GM12878 (cell line): ENCODE results near the gene NKD2. TPM values are rescaled to one million over a fixed set of nuclear protein-coding genes. Genes with fewer than 3 reads are reported as not detected.

Experiments
- ATAC-seq: fragments of 200-7000 bp; cut with Tn5 transposase; 3 replicates; pipeline ENCODE4 v1.9.1; 2020; ENCODE audit warnings: mild to moderate bottlenecking, moderate library complexity
- BruUV-seq: library from RNA; stranded (reverse); fragments of 400-500 nt; replicated peaks from 2 replicates; lab custom pipeline; 2021; lab: Mats Ljungman, UMichigan
- CTCF ChIA-PET: fragments of 300-600 bp; sonication (Branson Sonifier 250); formaldehyde crosslinking; extraction: SDS; loops from one replicate; lab custom pipeline; 2021; ENCODE audit warnings: inconsistent platforms; lab: Yijun Ruan, JAX
- POLR2A ChIA-PET: fragments of 350-600 bp; formaldehyde crosslinking; extraction: SDS; loops from one replicate; lab custom pipeline; 2021; ENCODE audit warnings: inconsistent platforms; lab: Charles Lee
- RAD21 ChIA-PET: fragments of 300-600 bp; sonication (Branson Sonifier 250); formaldehyde crosslinking; loops from one replicate; lab custom pipeline; 2023; ENCODE audit warnings: antibody characterized with exemption; ENCODE audit not compliant: unreplicated experiment; lab: Charles Lee
- SMC1A ChIA-PET: fragments of 300-600 bp; sonication (Branson Sonifier 250); formaldehyde crosslinking; loops from one replicate; lab custom pipeline; 2023; ENCODE audit not compliant: unreplicated experiment, uncharacterized antibody; lab: Charles Lee
- DNase-seq: peaks from one replicate; pipeline ENCODE4 v3.0.0-alpha.2; 2011; ENCODE audit warnings: low read depth, low spot score
- FAIRE-seq: peaks from 3 replicates; lab custom pipeline; 2011; peaks lifted over from hg19 to GRCh38; lab: Jason Lieb, UNC
- H2AFZ ChIP-seq: 2 replicates; pipeline ENCODE4 v1.6.0; 2011; ENCODE audit warnings: low read depth, low read length, control low read depth; ENCODE audit not compliant: control insufficient read depth
- H3K27ac ChIP-seq: 2 replicates; pipeline ENCODE4 v1.5.1; 2011; ENCODE audit warnings: control low read depth; ENCODE audit not compliant: control insufficient read depth, insufficient read depth
- H3K27me3 ChIP-seq, 2 experiments: replicated peaks in 1 of 2; 2 replicates each; pipeline versions ENCODE4 v1.6.0 to v1.6.1; 2011; ENCODE audit warnings: low read length in 1 of 2; ENCODE audit not compliant: control insufficient read depth in 2 of 2, insufficient read depth in 2 of 2
- H3K36me3 ChIP-seq, 2 experiments: 2 replicates each; pipeline ENCODE4 v1.5.1; 2011; ENCODE audit warnings: low read length in 1 of 2; ENCODE audit not compliant: control insufficient read depth in 2 of 2, insufficient read depth in 2 of 2
- H3K4me1 ChIP-seq: 2 replicates; pipeline ENCODE4 v1.6.1; 2011; ENCODE audit warnings: mild to moderate bottlenecking, low read length, moderate library complexity, mixed read lengths; ENCODE audit not compliant: control insufficient read depth, insufficient read depth
- H3K4me2 ChIP-seq: 2 replicates; pipeline ENCODE4 v1.6.0; 2011; ENCODE audit warnings: control low read depth; ENCODE audit not compliant: control insufficient read depth, insufficient read depth
- H3K4me3 ChIP-seq: fragments of 200-600 bp; sonication (generic); 2 replicates; pipeline ENCODE4 v1.5.1; 2016
- H3K79me2 ChIP-seq: 2 replicates; pipeline ENCODE4 v1.6.0; 2011; ENCODE audit warnings: low read length; ENCODE audit not compliant: control insufficient read depth, insufficient read depth
- H3K9ac ChIP-seq: 2 replicates; pipeline ENCODE4 v1.8.0; 2011; ENCODE audit warnings: low read length, control low read depth, mixed read lengths; ENCODE audit not compliant: control insufficient read depth, insufficient read depth
- H3K9me3 ChIP-seq: replicated peaks from 3 replicates; pipeline ENCODE4 v1.5.1; 2011; ENCODE audit warnings: mild to moderate bottlenecking, low read length; ENCODE audit not compliant: control insufficient read depth, insufficient read depth
- H4K20me1 ChIP-seq: 2 replicates; pipeline ENCODE4 v1.6.0; 2011; ENCODE audit not compliant: control insufficient read depth, insufficient read depth
- BACH1 ChIP-seq: fragments of 450-650 bp; IDR thresholded peaks from 2 replicates; pipeline ENCODE4 v1.6.1; 2017; ENCODE audit warnings: mild to moderate bottlenecking, borderline replicate concordance
- CBX5 ChIP-seq: sonication (generic); IDR thresholded peaks from 2 replicates; pipeline ENCODE4 v1.6.1; 2016; ENCODE audit warnings: low read depth, moderate library complexity, mild to moderate bottlenecking, inconsistent platforms
- DPF2 ChIP-seq: fragments of 450-650 bp; IDR thresholded peaks from 2 replicates; pipeline ENCODE4 v1.6.1; 2017; ENCODE audit warnings: mild to moderate bottlenecking
- E2F8 ChIP-seq: fragments of 450-650 bp; IDR thresholded peaks from 2 replicates; pipeline ENCODE4 v1.6.1; 2018; ENCODE audit warnings: mild to moderate bottlenecking, low read depth, moderate library complexity; ENCODE audit not compliant: partially characterized antibody
- MTA2 ChIP-seq: fragments of 450-650 bp; IDR thresholded peaks from 2 replicates; pipeline ENCODE4 v1.6.1; 2016; ENCODE audit warnings: low read depth, mild to moderate bottlenecking, moderate library complexity
- MYC ChIP-seq: IDR thresholded peaks from 2 replicates; pipeline ENCODE4 v1.6.1; 2011; ENCODE audit warnings: mild to moderate bottlenecking, low read length, moderate library complexity, inconsistent platforms; ENCODE audit not compliant: insufficient read depth, insufficient replicate concordance, insufficient read length, severe bottlenecking
- NFIC ChIP-seq: IDR thresholded peaks from 2 replicates; pipeline ENCODE4 v1.6.1; 2012; ENCODE audit warnings: low read depth, mild to moderate bottlenecking, inconsistent platforms, low read length, moderate library complexity
- PAX8 ChIP-seq: fragments of 450-650 bp; IDR thresholded peaks from 2 replicates; pipeline ENCODE4 v1.6.1; 2017; ENCODE audit warnings: mild to moderate bottlenecking, moderate library complexity
- PBX3 ChIP-seq: IDR thresholded peaks from 2 replicates; pipeline ENCODE4 v1.6.1; 2011; ENCODE audit warnings: mild to moderate bottlenecking, low read depth, low read length, moderate library complexity; ENCODE audit not compliant: insufficient replicate concordance
- SIN3A ChIP-seq: IDR thresholded peaks from 2 replicates; pipeline ENCODE4 v1.6.1; 2012; ENCODE audit warnings: low read depth, low read length, improper control_type of control experiment
- SPI1 ChIP-seq: IDR thresholded peaks from 2 replicates; pipeline ENCODE4 v1.6.1; 2011; ENCODE audit warnings: low read depth, mild to moderate bottlenecking, low read length, moderate library complexity, borderline replicate concordance; ENCODE audit not compliant: insufficient read depth
- STAT3 ChIP-seq: IDR thresholded peaks from 2 replicates; pipeline ENCODE4 v1.6.1; 2011; ENCODE audit warnings: low read depth, low read length, improper control_type of control experiment
- ZNF274 ChIP-seq: IDR thresholded peaks from one replicate; pipeline ENCODE4 v1.8.0; 2011; ENCODE audit not compliant: insufficient read length, insufficient read depth
- ZNF592 ChIP-seq: fragments of 450-650 bp; IDR thresholded peaks from 2 replicates; pipeline ENCODE4 v1.6.1; 2017; ENCODE audit warnings: mild to moderate bottlenecking, moderate library complexity
- WGBS: methylation state at CpG from one replicate; pipeline ENCODE4 v1.1.6; 2016; ENCODE audit warnings: low lambda C conversion rate; ENCODE audit not compliant: insufficient replicate concordance, insufficient coverage; ENCODE audit errors: missing lambda C conversion rate; 5-methylcytosine and 5-hydroxymethylcytosine counted together
- in situ Hi-C: fragments of 300-500 bp; cut with MboI; formaldehyde crosslinking; loops from 9 replicates; pipeline ENCODE4 v1.14.3; 2018; ENCODE audit warnings: mixed read lengths
- intact Hi-C: fragments of 100-400 bp; cut with micrococcal nuclease; formaldehyde crosslinking; loops from one replicate; pipeline ENCODE4 v1.14.2; 2022; ENCODE audit not compliant: unreplicated experiment
- polyA plus RNA-seq, 11 experiments: library from polyadenylated mRNA; depleted of rRNA in 4 of 11; unstranded in 6 of 11; stranded (reverse) in 5 of 11; fragments of >200 nt; fragmentation: Nextera tagmentation in 4 of 11; fragmentation: Illumina TruSeq in 1 of 11; extraction: Ambion mirVana in 4 of 11; extraction: Trizol in 1 of 11; gene quantifications; 1 replicate in 1 of 11; 2 replicates in 10 of 11; pipeline versions ENCODE4 v1.2.1 to v1.2.3, GENCODE V29; 2011 to 2016; ENCODE audit warnings: inconsistent platforms in 2 of 11, missing spikeins in 2 of 11, low read depth in 1 of 11
- total RNA-seq, 4 experiments: library from RNA; depleted of rRNA in 3 of 4; stranded (reverse); fragments of >200 nt in 3 of 4; fragmentation: Illumina TruSeq in 1 of 4; extraction: Trizol in 1 of 4; gene quantifications; 2 replicates each; pipeline versions ENCODE4 v1.2.1 to v1.2.3, GENCODE V29; 2013 to 2021

NKD2 gene
- total and polyA plus RNA-seq, 10 of the 15 experiments (the other 5 are each of a cell fraction or from before 2014, with no cell fraction given) = 0.20 to 0.83 (median 0.26) TPM; not detected in 7

- Histone ChIP-seq H3K4me1 (no peaks in the 10 kb centered on the region), H3K9ac (no peak overlapping the region), H3K4me3 (no peak overlapping the region), H4K20me1 (no peaks in the 10 kb centered on the region), H2AFZ (no peak overlapping the region), H3K9me3 (no peaks in the 10 kb centered on the region), H3K27me3 (peaks cover 7 to 11% of the 10 kb centered on the region in 2 experiments; a peak in 3 of 4 replicates), H3K4me2 (no peak overlapping the region), H3K27ac (no peak overlapping the region), H3K79me2 (no peaks in the 10 kb centered on the region), H3K36me3 (no peaks in the 10 kb centered on the region)
- ATAC-seq (no peak), FAIRE-seq (no peak), DNase-seq (no peak)
- POLR2A ChIA-PET = no interaction called here
- SMC1A ChIA-PET = no interaction called here
- CTCF ChIA-PET = interaction anchor here (0.7 kb wide), 1 partner anchor 14 kb away, joined by 3 read pairs; no protein-coding TSS in a partner anchor
- WGBS = 78% methylated on average over 13 of the region's 13 CpGs
- no TSS peak for BruUV-seq
- RAD21 ChIA-PET = no interaction called here
- in situ Hi-C loops (no loop called here), intact Hi-C loops (no loop called here)
- TF ChIP-seq SPI1 = no peak
- no peak for TF ChIP-seq ZNF274
- no peak for TF ChIP-seq ZNF592
- TF ChIP-seq E2F8 = no peak
- TF ChIP-seq DPF2 = no peak
- TF ChIP-seq BACH1 = no peak
- TF ChIP-seq NFIC = no peak
- TF ChIP-seq CBX5 = no peak
- no peak for TF ChIP-seq MTA2
- no peak for TF ChIP-seq STAT3
- no peak for TF ChIP-seq MYC
- TF ChIP-seq SIN3A = no peak
- TF ChIP-seq PBX3 = no peak
- no peak for TF ChIP-seq PAX8
These were observed 2.5 kb upstream of the NKD2 start for GRCh38 chr5:1005904-1006655.
